Activated CD4-positive, alpha-beta T cell treated with anti-CD3 and anti-CD28 coated beads for 24 hours (primary cell): Measurements from ENCODE around the gene PRPF4.
"Not testable (repeated sequence)": the region's sequence is repeated elsewhere in the genome, so short reads cannot be mapped to it uniquely, and the experiment has no call there.

Experiments
- DNase-seq, 2 donors: peaks; one replicate each; pipeline ENCODE4 v3.0.0-alpha.2; 2020; ENCODE audit warnings: low read depth in 2 of 2

PRPF4 gene

GRCh38 chr9:113267911-113268566, 7.4 kb upstream of the PRPF4 start:
- no peak for DNase-seq

GRCh38 chr9:113269355-113269754, 6.1 kb upstream of the PRPF4 start:
- DNase-seq = no peak

GRCh38 chr9:113269871-113270270, 5.6 kb upstream of the PRPF4 start:
- no peak for DNase-seq

GRCh38 chr9:113274474-113275156, 843 bp upstream of the PRPF4 start:
- DNase-seq = peak in 1 of 2 donors; percentile 35

- no peak for DNase-seq
These were observed 3.4 kb downstream of the PRPF4 start for GRCh38 chr9:113278840-113279239.

- DNase-seq = no peak
These were observed 5.9 kb downstream of the PRPF4 start for GRCh38 chr9:113281356-113281755.

GRCh38 chr9:113289091-113289490, 13.6 kb downstream of the PRPF4 start:
- no peak for DNase-seq

- no peak for DNase-seq
These were observed 14.7 kb downstream of the PRPF4 start for GRCh38 chr9:113290052-113290607.

GRCh38 chr9:113293285-113293878, 17.9 kb downstream of the PRPF4 start:
- DNase-seq = no peak

- DNase-seq = not testable (repeated sequence)
These were observed 20.8 kb downstream of the PRPF4 start for GRCh38 chr9:113296247-113296646.

- DNase-seq = no peak
These were observed 21.5 kb downstream of the PRPF4 start for GRCh38 chr9:113296796-113297558.

- DNase-seq = no peak
These were observed 22.9 kb downstream of the PRPF4 start for GRCh38 chr9:113298311-113298710.

- DNase-seq = no peak
These were observed 23.7 kb downstream of the PRPF4 start for GRCh38 chr9:113298924-113299770.

- DNase-seq = no peak
These were observed 24.4 kb downstream of the PRPF4 start for GRCh38 chr9:113299800-113300292.

GRCh38 chr9:113301548-113301947, 26.1 kb downstream of the PRPF4 start:
- no peak for DNase-seq

GRCh38 chr9:113302792-113303418, 27.4 kb downstream of the PRPF4 start, which contains the start of gene RNF183:
Gene RNF183 (minus strand): TSS chr9:113303376. CDS start chr9:113298184, 5,192 bp downstream.
- DNase-seq = no peak

- DNase-seq = no peak
These were observed 31.1 kb downstream of the PRPF4 start for GRCh38 chr9:113306566-113306965.

GRCh38 chr9:113307396-113307975, 32.0 kb downstream of the PRPF4 start:
- no peak for DNase-seq

GRCh38 chr9:113309204-113309813, 33.9 kb downstream of the PRPF4 start:
- DNase-seq = no peak
